ENCODE measurements around the gene UBE2QL1.

The UBE2QL1 gene

GRCh38 chr5:6494939-6495338 is 46.3 kb downstream of the UBE2QL1 start (continued):
- TF ChIP-seq TSHZ2 (CRISPR knock-in tag; IDR thresholded peaks at IDR 0.05): no peak
- no peak for TF ChIP-seq ZNF565 (CRISPR knock-in tag; conservative IDR thresholded peaks at IDR 0.05; ENCODE audit: low read depth)
- no peak for TF ChIP-seq BACH2 (CRISPR knock-in tag; IDR thresholded peaks at IDR 0.05; ENCODE audit: borderline replicate concordance)
- no peak for TF ChIP-seq POU6F1 (CRISPR knock-in tag; IDR thresholded peaks at IDR 0.05; ENCODE audit: borderline replicate concordance, low read depth)
- TF ChIP-seq CSDC2 (CRISPR knock-in tag; IDR thresholded peaks at IDR 0.05): no peak
- no peak for TF ChIP-seq ZFP30 (CRISPR knock-in tag; IDR thresholded peaks at IDR 0.05)
- TF ChIP-seq TOX (CRISPR knock-in tag; IDR thresholded peaks at IDR 0.05; ENCODE audit: borderline replicate concordance): no peak
- no peak for TF ChIP-seq OSR1 (CRISPR knock-in tag; IDR thresholded peaks at IDR 0.05)
- no peak for TF ChIP-seq ZFP3 (CRISPR knock-in tag; IDR thresholded peaks at IDR 0.05)
- no peak for TF ChIP-seq ZNF8 (CRISPR knock-in tag; IDR thresholded peaks at IDR 0.05)

- no peak for ATAC-seq
- TF ChIP-seq POU6F1 (CRISPR knock-in tag; IDR thresholded peaks at IDR 0.05; ENCODE audit: borderline replicate concordance, low read depth): no peak
- no peak for TF ChIP-seq ARNTL (CRISPR knock-in tag; IDR thresholded peaks at IDR 0.05; ENCODE audit: borderline replicate concordance, low read depth)
- TF ChIP-seq, protein P1, sequence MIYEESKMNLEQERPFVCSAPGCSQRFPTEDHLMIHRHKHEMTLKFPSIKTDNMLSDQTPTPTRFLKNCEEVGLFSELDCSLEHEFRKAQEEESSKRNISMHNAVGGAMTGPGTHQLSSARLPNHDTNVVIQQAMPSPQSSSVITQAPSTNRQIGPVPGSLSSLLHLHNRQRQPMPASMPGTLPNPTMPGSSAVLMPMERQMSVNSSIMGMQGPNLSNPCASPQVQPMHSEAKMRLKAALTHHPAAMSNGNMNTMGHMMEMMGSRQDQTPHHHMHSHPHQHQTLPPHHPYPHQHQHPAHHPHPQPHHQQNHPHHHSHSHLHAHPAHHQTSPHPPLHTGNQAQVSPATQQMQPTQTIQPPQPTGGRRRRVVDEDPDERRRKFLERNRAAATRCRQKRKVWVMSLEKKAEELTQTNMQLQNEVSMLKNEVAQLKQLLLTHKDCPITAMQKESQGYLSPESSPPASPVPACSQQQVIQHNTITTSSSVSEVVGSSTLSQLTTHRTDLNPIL (CRISPR knock-in tag; IDR thresholded peaks at IDR 0.05; ENCODE audit: low read depth): no peak
- no peak for TF ChIP-seq ESRRG (CRISPR knock-in tag; IDR thresholded peaks at IDR 0.05)
- TF ChIP-seq TCF4 (CRISPR knock-in tag; IDR thresholded peaks at IDR 0.05; ENCODE audit: borderline replicate concordance): no peak
- TF ChIP-seq ISL1 (CRISPR knock-in tag; IDR thresholded peaks at IDR 0.05): no peak
- TF ChIP-seq GLIS3 (CRISPR knock-in tag; IDR thresholded peaks at IDR 0.05): no peak
- TF ChIP-seq OSR1 (CRISPR knock-in tag; IDR thresholded peaks at IDR 0.05): no peak
- no peak for TF ChIP-seq ZC3H10 (CRISPR knock-in tag; IDR thresholded peaks at IDR 0.05)
- no peak for TF ChIP-seq BACH2 (CRISPR knock-in tag; IDR thresholded peaks at IDR 0.05; ENCODE audit: borderline replicate concordance)
- TF ChIP-seq CSRNP3 (CRISPR knock-in tag; IDR thresholded peaks at IDR 0.05): no peak
- no peak for TF ChIP-seq PPARA (CRISPR knock-in tag; IDR thresholded peaks at IDR 0.05; ENCODE audit: borderline replicate concordance)
- TF ChIP-seq ZNF565 (CRISPR knock-in tag; conservative IDR thresholded peaks at IDR 0.05; ENCODE audit: low read depth): no peak
- TF ChIP-seq ZNF70 (CRISPR knock-in tag; IDR thresholded peaks at IDR 0.05): no peak
Measured at GRCh38 chr5:6495433-6496206, 47.0 kb downstream of the UBE2QL1 start.

- no peak for ATAC-seq
- no peak for TF ChIP-seq CSRNP3 (CRISPR knock-in tag; IDR thresholded peaks at IDR 0.05)
- no peak for TF ChIP-seq RARB (CRISPR knock-in tag; IDR thresholded peaks at IDR 0.05)
- TF ChIP-seq TCF4 (CRISPR knock-in tag; IDR thresholded peaks at IDR 0.05; ENCODE audit: borderline replicate concordance): no peak
- TF ChIP-seq ZNF8 (CRISPR knock-in tag; IDR thresholded peaks at IDR 0.05): no peak
- TF ChIP-seq, protein P2, sequence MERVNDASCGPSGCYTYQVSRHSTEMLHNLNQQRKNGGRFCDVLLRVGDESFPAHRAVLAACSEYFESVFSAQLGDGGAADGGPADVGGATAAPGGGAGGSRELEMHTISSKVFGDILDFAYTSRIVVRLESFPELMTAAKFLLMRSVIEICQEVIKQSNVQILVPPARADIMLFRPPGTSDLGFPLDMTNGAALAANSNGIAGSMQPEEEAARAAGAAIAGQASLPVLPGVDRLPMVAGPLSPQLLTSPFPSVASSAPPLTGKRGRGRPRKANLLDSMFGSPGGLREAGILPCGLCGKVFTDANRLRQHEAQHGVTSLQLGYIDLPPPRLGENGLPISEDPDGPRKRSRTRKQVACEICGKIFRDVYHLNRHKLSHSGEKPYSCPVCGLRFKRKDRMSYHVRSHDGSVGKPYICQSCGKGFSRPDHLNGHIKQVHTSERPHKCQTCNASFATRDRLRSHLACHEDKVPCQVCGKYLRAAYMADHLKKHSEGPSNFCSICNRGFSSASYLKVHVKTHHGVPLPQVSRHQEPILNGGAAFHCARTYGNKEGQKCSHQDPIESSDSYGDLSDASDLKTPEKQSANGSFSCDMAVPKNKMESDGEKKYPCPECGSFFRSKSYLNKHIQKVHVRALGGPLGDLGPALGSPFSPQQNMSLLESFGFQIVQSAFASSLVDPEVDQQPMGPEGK (CRISPR knock-in tag; IDR thresholded peaks at IDR 0.05; ENCODE audit: borderline replicate concordance): no peak
- no peak for TF ChIP-seq GLIS3 (CRISPR knock-in tag; IDR thresholded peaks at IDR 0.05)
- no peak for TF ChIP-seq SNAI2 (CRISPR knock-in tag; IDR thresholded peaks at IDR 0.05)
- TF ChIP-seq ESRRG (CRISPR knock-in tag; IDR thresholded peaks at IDR 0.05): no peak
- no peak for TF ChIP-seq PPARA (CRISPR knock-in tag; IDR thresholded peaks at IDR 0.05; ENCODE audit: borderline replicate concordance)
- no peak for TF ChIP-seq ARNTL (CRISPR knock-in tag; IDR thresholded peaks at IDR 0.05; ENCODE audit: borderline replicate concordance, low read depth)
- TF ChIP-seq ZNF70 (CRISPR knock-in tag; IDR thresholded peaks at IDR 0.05): no peak
- TF ChIP-seq OSR1 (CRISPR knock-in tag; IDR thresholded peaks at IDR 0.05): no peak
- TF ChIP-seq ZC3H10 (CRISPR knock-in tag; IDR thresholded peaks at IDR 0.05): no peak
- no peak for TF ChIP-seq TOX (CRISPR knock-in tag; IDR thresholded peaks at IDR 0.05; ENCODE audit: borderline replicate concordance)
- no peak for TF ChIP-seq ISL1 (CRISPR knock-in tag; IDR thresholded peaks at IDR 0.05)
- no peak for TF ChIP-seq ZNF565 (CRISPR knock-in tag; conservative IDR thresholded peaks at IDR 0.05; ENCODE audit: low read depth)
- TF ChIP-seq BACH2 (CRISPR knock-in tag; IDR thresholded peaks at IDR 0.05; ENCODE audit: borderline replicate concordance): no peak
Measured at GRCh38 chr5:6496207-6496584, 47.5 kb downstream of the UBE2QL1 start.
